Measurements from ENCODE around the gene MED13L.

Gene MED13L

DNA sequence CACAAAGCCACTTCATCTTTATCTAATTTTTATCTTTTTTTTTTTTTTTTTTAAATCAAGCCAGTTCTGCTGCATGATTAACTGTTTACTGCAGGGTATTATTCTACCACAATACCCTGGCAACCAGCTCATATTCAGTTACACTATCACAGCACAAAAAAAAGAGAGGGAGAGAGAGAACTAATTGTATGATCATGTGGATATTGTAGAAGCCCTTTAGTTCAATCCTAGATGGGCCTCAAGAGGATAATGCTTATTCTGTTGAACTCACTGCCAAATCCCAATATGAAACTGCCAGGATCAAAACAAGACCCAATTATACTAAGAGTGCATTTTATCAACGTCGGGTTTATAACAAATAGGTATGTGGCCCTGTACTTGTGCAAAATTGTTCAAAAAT lies 51.5 kb downstream of the MED13L start:
- H3K4me3 ChIP-seq (ENCODE audit: low read depth, low read length), result no peak overlapping the region
- TF ChIP-seq, protein P1, sequence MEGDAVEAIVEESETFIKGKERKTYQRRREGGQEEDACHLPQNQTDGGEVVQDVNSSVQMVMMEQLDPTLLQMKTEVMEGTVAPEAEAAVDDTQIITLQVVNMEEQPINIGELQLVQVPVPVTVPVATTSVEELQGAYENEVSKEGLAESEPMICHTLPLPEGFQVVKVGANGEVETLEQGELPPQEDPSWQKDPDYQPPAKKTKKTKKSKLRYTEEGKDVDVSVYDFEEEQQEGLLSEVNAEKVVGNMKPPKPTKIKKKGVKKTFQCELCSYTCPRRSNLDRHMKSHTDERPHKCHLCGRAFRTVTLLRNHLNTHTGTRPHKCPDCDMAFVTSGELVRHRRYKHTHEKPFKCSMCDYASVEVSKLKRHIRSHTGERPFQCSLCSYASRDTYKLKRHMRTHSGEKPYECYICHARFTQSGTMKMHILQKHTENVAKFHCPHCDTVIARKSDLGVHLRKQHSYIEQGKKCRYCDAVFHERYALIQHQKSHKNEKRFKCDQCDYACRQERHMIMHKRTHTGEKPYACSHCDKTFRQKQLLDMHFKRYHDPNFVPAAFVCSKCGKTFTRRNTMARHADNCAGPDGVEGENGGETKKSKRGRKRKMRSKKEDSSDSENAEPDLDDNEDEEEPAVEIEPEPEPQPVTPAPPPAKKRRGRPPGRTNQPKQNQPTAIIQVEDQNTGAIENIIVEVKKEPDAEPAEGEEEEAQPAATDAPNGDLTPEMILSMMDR (IDR thresholded peaks at IDR 0.05; ENCODE audit: low read depth, low read length, missing control alignments), result no peak
- no peak for DNase-seq (ENCODE audit: low read depth)

DNA sequence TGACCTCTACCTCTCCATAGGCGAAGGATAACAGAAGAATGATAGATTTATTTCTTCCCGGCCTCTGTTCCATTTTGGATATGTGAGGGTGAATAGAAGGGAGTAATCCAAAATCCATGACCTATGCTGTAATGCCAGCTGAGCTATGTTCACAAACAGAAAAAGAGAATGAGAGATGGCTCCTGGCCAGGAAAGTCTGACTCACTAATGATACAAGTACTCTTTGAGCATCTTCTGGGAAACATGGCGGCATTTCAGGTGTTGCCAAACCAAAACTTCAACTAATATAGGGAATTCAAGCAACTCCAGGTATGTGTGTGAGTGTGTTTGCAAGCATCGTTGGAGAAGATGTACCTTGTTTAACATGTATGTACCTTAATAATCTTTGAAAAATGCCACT lies 55.1 kb downstream of the MED13L start:
- DNase-seq (ENCODE audit: low read depth), result no peak
- TF ChIP-seq, protein P1 (IDR thresholded peaks at IDR 0.05; ENCODE audit: low read depth, low read length, missing control alignments), result no peak
- no peak overlapping the region for H3K4me3 ChIP-seq (ENCODE audit: low read depth, low read length)

DNA sequence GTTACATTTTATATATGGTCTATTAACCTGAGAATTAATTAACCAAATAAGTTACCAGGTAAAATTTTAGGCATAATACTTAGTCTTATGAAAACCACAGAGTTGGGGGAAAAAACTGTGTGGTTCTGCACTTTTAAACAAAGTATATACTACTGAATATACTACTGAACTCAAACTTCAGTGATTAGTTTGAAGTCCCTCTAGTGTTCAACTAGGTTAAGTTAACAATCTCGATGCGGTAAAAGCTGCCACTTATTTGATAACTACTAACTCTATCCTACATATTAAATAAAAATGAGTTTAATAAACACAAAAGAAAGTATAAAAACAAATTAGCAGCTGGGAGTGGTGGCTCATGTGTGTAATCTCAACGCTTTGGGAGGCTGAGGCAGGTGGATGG lies 56.7 kb downstream of the MED13L start:
- no peak overlapping the region for H3K4me3 ChIP-seq (ENCODE audit: low read depth, low read length)
- TF ChIP-seq, protein P1 (IDR thresholded peaks at IDR 0.05; ENCODE audit: low read depth, low read length, missing control alignments), result no peak
- no peak for DNase-seq (ENCODE audit: low read depth)

DNA sequence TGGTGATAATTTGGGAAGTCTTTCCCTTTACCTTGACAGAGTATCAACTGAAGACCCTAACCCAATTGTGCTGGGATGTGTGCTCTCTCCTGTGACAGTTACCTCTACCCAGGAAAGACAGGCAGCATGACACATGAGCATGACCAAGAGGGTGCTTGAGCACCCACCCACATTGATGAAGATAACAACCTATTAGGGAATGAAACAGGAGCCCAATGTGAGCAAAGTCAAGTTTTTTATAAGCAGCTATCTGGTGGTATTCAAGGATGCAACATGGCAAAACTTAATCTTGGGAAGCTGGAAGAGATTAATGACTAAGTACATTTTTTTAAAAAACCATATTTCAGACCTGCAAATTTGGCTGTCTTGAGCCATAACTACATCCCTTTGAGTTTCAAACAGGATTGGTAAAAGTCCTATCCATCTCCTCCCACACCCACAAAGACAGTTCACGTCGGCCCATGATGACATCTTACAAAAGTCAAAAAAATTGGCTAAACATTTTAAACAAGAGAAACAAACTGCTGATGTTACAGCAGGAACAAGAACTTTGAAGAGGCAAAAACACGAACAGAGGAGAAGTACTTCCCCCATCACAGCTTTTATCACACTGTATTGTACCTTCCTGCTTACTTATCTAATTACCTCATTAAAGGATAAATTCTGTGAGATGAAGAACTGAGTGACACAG lies 60.3 kb downstream of the MED13L start:
- TF ChIP-seq, protein P1 (IDR thresholded peaks at IDR 0.05; ENCODE audit: low read depth, low read length, missing control alignments), result no peak
- H3K4me3 ChIP-seq (ENCODE audit: low read depth, low read length), result no peak overlapping the region
- DNase-seq (ENCODE audit: low read depth), result no peak

DNA sequence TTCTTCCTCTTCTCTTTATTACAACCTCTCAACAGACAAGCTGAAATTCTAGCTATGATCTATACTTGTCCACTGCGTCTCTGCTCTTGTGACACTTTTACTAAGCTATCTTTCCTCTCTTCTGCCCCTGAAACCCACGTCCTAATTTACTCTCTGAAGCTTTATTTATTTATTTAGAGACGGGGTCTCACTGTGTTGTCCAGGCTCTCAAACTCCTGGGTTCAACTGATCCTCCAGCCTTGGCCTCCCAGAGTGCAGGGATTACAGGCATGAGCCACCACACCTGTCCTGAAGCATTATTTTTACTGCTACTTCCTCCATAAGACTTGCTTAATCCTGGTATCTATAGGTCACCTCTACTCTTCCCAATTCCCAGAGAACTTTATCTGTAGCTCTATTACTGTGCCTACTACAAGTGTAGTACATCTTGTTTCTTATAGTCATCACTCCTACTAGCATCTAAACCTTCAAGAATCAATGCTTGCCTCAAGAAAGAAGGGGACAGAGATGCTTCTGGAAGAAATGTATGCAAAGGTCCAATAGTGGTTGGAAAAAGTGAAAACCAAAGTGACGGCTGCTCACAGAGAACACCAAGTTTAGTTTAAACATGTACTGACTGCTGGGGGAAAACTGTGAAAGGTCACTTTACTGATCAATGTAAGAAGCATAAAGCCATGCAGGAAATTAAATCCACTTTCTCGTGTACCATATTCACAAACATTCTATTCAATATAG lies 61.3 kb downstream of the MED13L start:
- no peak overlapping the region for H3K4me3 ChIP-seq (ENCODE audit: low read depth, low read length)
- TF ChIP-seq, protein P1 (IDR thresholded peaks at IDR 0.05; ENCODE audit: low read depth, low read length, missing control alignments), result no peak
- no peak for DNase-seq (ENCODE audit: low read depth)

DNA sequence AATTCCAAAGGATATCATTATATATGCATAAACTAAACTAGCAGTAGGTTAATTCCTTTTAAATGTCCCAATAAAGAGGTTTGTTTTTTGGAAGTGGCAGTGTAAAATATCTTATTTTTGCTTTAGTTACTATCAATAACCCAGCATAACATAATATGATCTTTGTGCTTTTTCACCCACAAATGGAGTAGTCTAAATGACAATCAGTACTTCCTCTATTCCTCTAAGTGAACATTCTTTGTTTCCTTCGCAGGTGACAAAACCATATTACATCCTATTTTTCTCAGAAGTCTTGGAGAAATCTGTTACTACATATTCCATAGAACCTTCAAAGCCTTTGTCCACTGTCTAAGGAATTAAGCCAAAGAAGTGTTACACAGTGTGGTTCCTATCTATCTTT lies 62.5 kb downstream of the MED13L start:
- TF ChIP-seq, protein P1 (IDR thresholded peaks at IDR 0.05; ENCODE audit: low read depth, low read length, missing control alignments), result no peak

More for the DNA sequence above, 62.5 kb downstream of the MED13L start:
- H3K4me3 ChIP-seq (ENCODE audit: low read depth, low read length), result no peak overlapping the region
- DNase-seq (ENCODE audit: low read depth), result no peak

All from GM12864 (cell line).